Measurements from ENCODE around the gene MSMO1.

MSMO1 gene

GRCh38 chr4:165297626-165298025 lies 29.8 kb upstream of the MSMO1 start:
- Histone ChIP-seq H3K9ac (ENCODE audit: low read length in 2 of 2) (no peak overlapping the region), H3K9me3 (ENCODE audit: control insufficient read depth in 2 of 2, low read length in 2 of 2) (no peaks in the 10 kb centered on the region), H3K27ac (ENCODE audit: low read length) (no peak overlapping the region), H3K36me3 (ENCODE audit: control insufficient read depth in 2 of 2, insufficient read depth in 2 of 2, low read length in 2 of 2) (peaks cover 0 to 7% of the 10 kb centered on the region in 2 donors), H3K4me3 (ENCODE audit: low read length in 2 of 2) (no peak overlapping the region), H3K4me1 (ENCODE audit: control insufficient read depth, insufficient read depth, low read length) (no peaks in the 10 kb centered on the region), H3K27me3 (ENCODE audit: control insufficient read depth in 1 of 2, insufficient read depth in 2 of 2, low read length in 2 of 2) (no peaks in the 10 kb centered on the region)

GRCh38 chr4:165299399-165300060 lies 27.9 kb upstream of the MSMO1 start:
- Histone ChIP-seq H3K4me3 (ENCODE audit: low read length in 2 of 2) (no peak overlapping the region), H3K27me3 (ENCODE audit: control insufficient read depth in 1 of 2, insufficient read depth in 2 of 2, low read length in 2 of 2) (no peaks in the 10 kb centered on the region), H3K36me3 (ENCODE audit: control insufficient read depth in 2 of 2, insufficient read depth in 2 of 2, low read length in 2 of 2) (peaks cover 0 to 7% of the 10 kb centered on the region in 2 donors), H3K4me1 (ENCODE audit: control insufficient read depth, insufficient read depth, low read length) (no peaks in the 10 kb centered on the region), H3K9me3 (ENCODE audit: control insufficient read depth in 2 of 2, low read length in 2 of 2) (no peaks in the 10 kb centered on the region), H3K9ac (ENCODE audit: low read length in 2 of 2) (no peak overlapping the region), H3K27ac (ENCODE audit: low read length) (no peak overlapping the region)

- Histone ChIP-seq H3K36me3 (ENCODE audit: control insufficient read depth in 2 of 2, insufficient read depth in 2 of 2, low read length in 2 of 2) (peaks cover 0 to 7% of the 10 kb centered on the region in 2 donors), H3K27me3 (ENCODE audit: control insufficient read depth in 1 of 2, insufficient read depth in 2 of 2, low read length in 2 of 2) (no peaks in the 10 kb centered on the region), H3K4me1 (ENCODE audit: control insufficient read depth, insufficient read depth, low read length) (no peaks in the 10 kb centered on the region), H3K4me3 (ENCODE audit: low read length in 2 of 2) (peak overlapping the region; percentile 61 to 65), H3K27ac (ENCODE audit: low read length) (no peak overlapping the region), H3K9me3 (ENCODE audit: control insufficient read depth in 2 of 2, low read length in 2 of 2) (no peaks in the 10 kb centered on the region), H3K9ac (ENCODE audit: low read length in 2 of 2) (peak overlapping the region in 1 of 2 donors; percentile 26)
These were observed 25.6 kb upstream of the MSMO1 start for GRCh38 chr4:165301833-165302232.

- H3K27me3 ChIP-seq (ENCODE audit: control insufficient read depth in 1 of 2, insufficient read depth in 2 of 2, low read length in 2 of 2): no peaks in the 10 kb centered on the region
- no peaks in the 10 kb centered on the region for H3K4me1 ChIP-seq (ENCODE audit: control insufficient read depth, insufficient read depth, low read length)
- H3K9me3 ChIP-seq (ENCODE audit: control insufficient read depth in 2 of 2, low read length in 2 of 2): no peaks in the 10 kb centered on the region
- peaks cover 0 to 4% of the 10 kb centered on the region in 2 donors for H3K36me3 ChIP-seq (ENCODE audit: control insufficient read depth in 2 of 2, insufficient read depth in 2 of 2, low read length in 2 of 2)
- no peak overlapping the region for H3K27ac ChIP-seq (ENCODE audit: low read length)
- H3K4me3 ChIP-seq (ENCODE audit: low read length in 2 of 2): no peak overlapping the region
- no peak overlapping the region for H3K9ac ChIP-seq (ENCODE audit: low read length in 2 of 2)
These were observed 24.8 kb upstream of the MSMO1 start for GRCh38 chr4:165302658-165303057.

GRCh38 chr4:165308166-165308565 lies 19.3 kb upstream of the MSMO1 start:
- no peak overlapping the region for H3K4me3 ChIP-seq (ENCODE audit: low read length in 2 of 2)
- H3K27ac ChIP-seq (ENCODE audit: low read length): no peak overlapping the region
- H3K9ac ChIP-seq (ENCODE audit: low read length in 2 of 2): no peak overlapping the region
- H3K27me3 ChIP-seq (ENCODE audit: control insufficient read depth in 1 of 2, insufficient read depth in 2 of 2, low read length in 2 of 2): no peaks in the 10 kb centered on the region
- H3K4me1 ChIP-seq (ENCODE audit: control insufficient read depth, insufficient read depth, low read length): no peaks in the 10 kb centered on the region
- H3K9me3 ChIP-seq (ENCODE audit: control insufficient read depth in 2 of 2, low read length in 2 of 2): no peaks in the 10 kb centered on the region
- no peaks in the 10 kb centered on the region for H3K36me3 ChIP-seq (ENCODE audit: control insufficient read depth in 2 of 2, insufficient read depth in 2 of 2, low read length in 2 of 2)

GRCh38 chr4:165308606-165309005 lies 18.9 kb upstream of the MSMO1 start:
- Histone ChIP-seq H3K4me3 (ENCODE audit: low read length in 2 of 2) (no peak overlapping the region), H3K36me3 (ENCODE audit: control insufficient read depth in 2 of 2, insufficient read depth in 2 of 2, low read length in 2 of 2) (no peaks in the 10 kb centered on the region), H3K4me1 (ENCODE audit: control insufficient read depth, insufficient read depth, low read length) (no peaks in the 10 kb centered on the region), H3K27ac (ENCODE audit: low read length) (no peak overlapping the region), H3K27me3 (ENCODE audit: control insufficient read depth in 1 of 2, insufficient read depth in 2 of 2, low read length in 2 of 2) (no peaks in the 10 kb centered on the region), H3K9me3 (ENCODE audit: control insufficient read depth in 2 of 2, low read length in 2 of 2) (no peaks in the 10 kb centered on the region), H3K9ac (ENCODE audit: low read length in 2 of 2) (no peak overlapping the region)

- Histone ChIP-seq H3K27me3 (ENCODE audit: control insufficient read depth in 1 of 2, insufficient read depth in 2 of 2, low read length in 2 of 2) (no peaks in the 10 kb centered on the region), H3K36me3 (ENCODE audit: control insufficient read depth in 2 of 2, insufficient read depth in 2 of 2, low read length in 2 of 2) (no peaks in the 10 kb centered on the region), H3K9ac (ENCODE audit: low read length in 2 of 2) (no peak overlapping the region), H3K9me3 (ENCODE audit: control insufficient read depth in 2 of 2, low read length in 2 of 2) (no peaks in the 10 kb centered on the region), H3K4me3 (ENCODE audit: low read length in 2 of 2) (no peak overlapping the region), H3K4me1 (ENCODE audit: control insufficient read depth, insufficient read depth, low read length) (no peaks in the 10 kb centered on the region), H3K27ac (ENCODE audit: low read length) (no peak overlapping the region)
These were observed 18.0 kb upstream of the MSMO1 start for GRCh38 chr4:165309456-165309855.

GRCh38 chr4:165312506-165312905 lies 15.0 kb upstream of the MSMO1 start:
- Histone ChIP-seq H3K27me3 (ENCODE audit: control insufficient read depth in 1 of 2, insufficient read depth in 2 of 2, low read length in 2 of 2) (no peaks in the 10 kb centered on the region), H3K9ac (ENCODE audit: low read length in 2 of 2) (no peak overlapping the region), H3K4me3 (ENCODE audit: low read length in 2 of 2) (no peak overlapping the region), H3K27ac (ENCODE audit: low read length) (no peak overlapping the region), H3K9me3 (ENCODE audit: control insufficient read depth in 2 of 2, low read length in 2 of 2) (no peaks in the 10 kb centered on the region), H3K36me3 (ENCODE audit: control insufficient read depth in 2 of 2, insufficient read depth in 2 of 2, low read length in 2 of 2) (no peaks in the 10 kb centered on the region), H3K4me1 (ENCODE audit: control insufficient read depth, insufficient read depth, low read length) (no peaks in the 10 kb centered on the region)

- Histone ChIP-seq H3K4me1 (ENCODE audit: control insufficient read depth, insufficient read depth, low read length) (no peaks in the 10 kb centered on the region), H3K4me3 (ENCODE audit: low read length in 2 of 2) (no peak overlapping the region), H3K9ac (ENCODE audit: low read length in 2 of 2) (no peak overlapping the region), H3K27ac (ENCODE audit: low read length) (no peak overlapping the region), H3K27me3 (ENCODE audit: control insufficient read depth in 1 of 2, insufficient read depth in 2 of 2, low read length in 2 of 2) (no peaks in the 10 kb centered on the region), H3K9me3 (ENCODE audit: control insufficient read depth in 2 of 2, low read length in 2 of 2) (no peaks in the 10 kb centered on the region), H3K36me3 (ENCODE audit: control insufficient read depth in 2 of 2, insufficient read depth in 2 of 2, low read length in 2 of 2) (no peaks in the 10 kb centered on the region)
These were observed 8.4 kb upstream of the MSMO1 start for GRCh38 chr4:165319030-165319429.

- H3K36me3 ChIP-seq (ENCODE audit: control insufficient read depth in 2 of 2, insufficient read depth in 2 of 2, low read length in 2 of 2): no peaks in the 10 kb centered on the region
- no peak overlapping the region for H3K27ac ChIP-seq (ENCODE audit: low read length)
- H3K4me3 ChIP-seq (ENCODE audit: low read length in 2 of 2): no peak overlapping the region
- H3K4me1 ChIP-seq (ENCODE audit: control insufficient read depth, insufficient read depth, low read length): no peaks in the 10 kb centered on the region
- no peaks in the 10 kb centered on the region for H3K27me3 ChIP-seq (ENCODE audit: control insufficient read depth in 1 of 2, insufficient read depth in 2 of 2, low read length in 2 of 2)
- no peaks in the 10 kb centered on the region for H3K9me3 ChIP-seq (ENCODE audit: control insufficient read depth in 2 of 2, low read length in 2 of 2)
- H3K9ac ChIP-seq (ENCODE audit: low read length in 2 of 2): no peak overlapping the region
These were observed 8.0 kb upstream of the MSMO1 start for GRCh38 chr4:165319509-165319908.

- Histone ChIP-seq H3K4me3 (ENCODE audit: low read length in 2 of 2) (no peak overlapping the region), H3K36me3 (ENCODE audit: control insufficient read depth in 2 of 2, insufficient read depth in 2 of 2, low read length in 2 of 2) (no peaks in the 10 kb centered on the region), H3K27me3 (ENCODE audit: control insufficient read depth in 1 of 2, insufficient read depth in 2 of 2, low read length in 2 of 2) (no peaks in the 10 kb centered on the region), H3K9ac (ENCODE audit: low read length in 2 of 2) (no peak overlapping the region), H3K4me1 (ENCODE audit: control insufficient read depth, insufficient read depth, low read length) (peaks cover 5% of the 10 kb centered on the region), H3K9me3 (ENCODE audit: control insufficient read depth in 2 of 2, low read length in 2 of 2) (no peaks in the 10 kb centered on the region), H3K27ac (ENCODE audit: low read length) (no peak overlapping the region)
These were observed 3.1 kb upstream of the MSMO1 start for GRCh38 chr4:165324236-165324917.
